ENCODE results near the gene SLC47A2.
"Not testable (repeated sequence)": the region's sequence is repeated elsewhere in the genome, so short reads cannot be mapped to it uniquely, and the experiment has no call there.

The SLC47A2 gene

DNA sequence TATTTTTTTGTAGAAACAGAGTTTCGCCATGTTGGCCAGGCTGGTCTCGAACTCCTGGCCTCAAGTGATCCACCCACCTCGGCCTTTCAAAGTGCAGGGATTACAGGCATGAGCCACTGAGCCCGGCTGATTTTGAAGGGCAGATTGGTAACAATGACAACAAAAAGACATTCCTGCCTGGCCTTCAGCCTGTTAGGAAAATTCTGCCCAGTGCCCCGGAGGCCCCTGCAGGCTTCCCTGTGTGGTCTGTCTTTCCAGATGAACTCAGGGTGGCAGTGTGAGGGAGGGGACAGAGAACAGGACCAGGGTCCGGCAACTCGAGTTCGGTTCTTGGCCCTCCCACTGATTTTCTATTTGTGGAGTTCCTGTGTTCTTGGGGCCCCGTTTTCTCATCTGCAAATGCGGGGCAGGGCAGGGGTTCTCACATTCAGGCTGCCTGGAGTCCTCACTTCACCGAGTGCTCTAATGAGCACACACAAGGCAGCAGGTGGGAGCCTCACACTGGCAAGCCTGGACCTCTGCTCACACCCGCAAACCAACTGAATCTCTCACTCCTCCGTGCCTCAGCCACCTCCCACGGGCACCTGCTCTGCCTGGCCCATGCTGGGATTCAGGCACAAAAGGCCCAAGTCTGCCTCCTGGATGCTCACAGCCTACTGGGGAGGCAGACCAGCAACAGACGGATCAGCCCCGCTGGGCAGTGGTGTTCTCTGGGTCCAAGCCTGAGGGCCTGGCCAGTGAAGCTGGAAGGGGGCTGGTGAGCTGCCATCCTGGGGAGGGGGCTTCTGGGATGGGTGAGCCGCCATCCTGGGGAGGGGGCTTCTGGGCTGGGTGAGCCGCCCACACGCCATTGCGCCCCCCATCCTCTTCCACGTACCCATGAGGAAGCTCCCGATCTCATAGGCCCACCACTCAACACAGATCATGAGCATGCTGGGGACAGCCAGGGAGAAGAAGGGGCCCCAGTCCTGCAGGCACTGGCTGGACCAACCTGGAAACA is 10.3 kb downstream of the SLC47A2 start:
- DNase-seq = no peak

DNA sequence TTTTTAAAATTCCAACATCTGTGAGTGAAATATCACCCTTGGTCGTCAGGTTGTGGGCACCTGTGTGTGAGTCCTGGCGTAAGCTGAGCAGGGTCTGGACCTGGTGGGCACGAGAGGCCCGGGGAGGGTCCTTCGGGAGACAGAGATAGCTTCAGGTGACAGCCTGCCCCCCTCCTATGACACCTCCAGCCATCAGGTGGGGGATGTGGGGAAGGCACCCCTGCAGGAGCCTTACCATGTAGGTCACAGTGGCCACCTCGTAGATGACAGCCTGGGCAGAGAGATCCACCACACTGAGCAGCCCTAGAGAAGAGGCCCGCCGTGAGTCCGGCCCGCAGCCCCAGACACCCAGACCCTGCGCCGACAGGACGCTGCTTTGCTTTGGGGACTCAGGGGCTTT is 11.2 kb downstream of the SLC47A2 start:
- no peak for DNase-seq

DNA sequence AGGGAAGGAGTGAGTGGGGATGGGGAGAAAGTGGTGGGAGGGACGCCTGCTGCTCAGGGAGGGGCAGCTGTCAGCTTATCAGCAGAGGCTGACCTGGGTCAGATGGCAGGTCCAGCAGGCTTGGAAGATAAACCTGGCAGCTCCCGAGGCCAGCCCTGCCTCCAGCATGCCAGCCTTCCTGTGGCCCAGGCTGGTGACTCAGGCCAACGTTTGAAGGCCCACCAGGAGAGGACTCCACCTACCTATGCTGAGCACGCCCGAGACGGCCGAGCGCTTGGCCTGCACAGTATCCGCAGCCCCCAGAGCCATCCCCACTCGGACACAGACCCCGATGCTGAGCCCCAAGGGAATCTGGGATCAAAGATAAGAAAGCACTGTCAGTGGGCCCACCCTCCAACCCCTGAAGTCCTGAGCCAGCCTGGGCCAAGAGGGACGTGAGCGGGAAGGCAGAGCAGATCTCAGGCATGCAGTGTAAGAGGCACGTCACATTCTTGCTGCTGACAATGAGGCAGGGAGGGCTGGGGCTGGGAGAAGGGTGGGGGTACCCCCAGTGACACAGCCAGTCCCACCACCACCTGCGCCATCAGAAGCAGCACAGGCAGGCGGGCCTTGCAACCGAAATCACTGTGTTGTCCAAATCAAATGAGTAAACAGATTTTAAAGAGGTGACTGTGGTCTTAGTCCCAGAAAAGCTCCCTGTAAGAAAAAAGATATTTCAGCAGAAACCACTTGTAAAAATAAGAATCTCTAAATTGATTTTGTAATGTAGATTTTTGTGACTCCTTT is 12.4 kb downstream of the SLC47A2 start:
- DNase-seq = no peak

DNA sequence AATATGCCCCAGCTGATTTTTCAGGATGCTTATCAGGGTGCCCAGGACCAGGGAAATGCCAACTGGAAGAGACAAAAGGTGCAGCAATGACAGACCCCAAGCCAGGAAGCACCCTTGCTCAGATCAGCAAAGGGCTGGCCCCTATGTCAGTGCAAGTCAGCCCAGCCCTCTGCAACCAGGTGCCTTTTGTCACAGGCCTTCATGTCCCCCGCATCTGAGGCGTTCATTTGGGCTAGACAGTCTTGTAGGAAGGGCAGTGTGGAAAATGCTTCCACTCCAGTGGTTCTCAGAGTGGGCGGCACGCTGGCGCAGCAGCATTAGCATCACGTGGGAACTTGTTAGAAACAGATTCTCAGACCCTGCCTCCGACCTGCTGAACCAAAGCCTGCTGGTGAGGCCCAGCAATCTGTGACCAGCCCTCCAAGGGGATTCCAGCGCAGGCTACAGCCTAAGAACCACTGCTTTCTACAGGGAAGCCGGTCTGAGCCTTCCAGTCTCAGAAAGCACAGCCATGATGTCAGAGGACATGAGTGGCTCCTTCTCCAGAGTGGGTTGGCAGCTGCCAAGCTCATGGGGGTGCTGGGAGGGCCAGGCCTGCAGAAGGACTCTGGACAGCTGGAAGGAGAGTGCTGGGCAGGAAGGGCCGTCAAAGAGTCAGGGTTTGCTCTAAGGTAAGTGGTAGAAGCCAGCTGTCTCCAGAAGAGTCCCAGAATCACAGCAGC is 13.1 kb downstream of the SLC47A2 start:
- no peak for DNase-seq

- DNase-seq = no peak
Observed at GRCh38 chr17:19702217-19702641, 14.2 kb downstream of the SLC47A2 start.

DNA sequence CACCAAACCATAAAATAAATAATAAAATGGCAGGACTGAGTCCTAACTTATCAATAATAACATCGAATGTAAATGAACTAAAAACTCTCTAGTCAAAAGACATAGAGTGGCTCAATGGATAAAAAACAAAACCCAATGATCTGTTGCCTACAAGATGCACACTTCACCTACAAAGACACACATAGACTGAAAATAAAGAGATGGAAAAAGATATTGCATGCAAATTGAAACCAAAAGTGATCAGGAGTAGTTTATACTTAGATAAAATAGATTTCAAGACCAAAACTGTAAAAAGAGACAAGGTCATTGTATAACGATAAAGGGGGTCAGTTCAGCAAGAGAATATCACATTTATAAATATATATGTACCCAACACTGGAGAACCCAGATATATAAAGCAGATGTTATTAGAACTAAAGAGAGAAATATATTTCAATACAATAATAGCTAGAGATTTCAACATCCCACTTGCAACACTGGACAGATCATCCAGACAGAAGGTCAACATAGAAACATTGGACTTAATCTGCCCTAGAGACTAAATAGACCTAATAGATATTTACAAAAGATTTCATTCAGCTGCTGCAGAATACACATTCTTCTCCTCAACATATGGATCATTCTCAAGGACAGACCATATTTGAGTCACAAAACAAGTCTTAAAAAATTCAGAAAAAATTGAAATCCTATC is 29.8 kb downstream of the SLC47A2 start:
- no peak for DNase-seq

DNA sequence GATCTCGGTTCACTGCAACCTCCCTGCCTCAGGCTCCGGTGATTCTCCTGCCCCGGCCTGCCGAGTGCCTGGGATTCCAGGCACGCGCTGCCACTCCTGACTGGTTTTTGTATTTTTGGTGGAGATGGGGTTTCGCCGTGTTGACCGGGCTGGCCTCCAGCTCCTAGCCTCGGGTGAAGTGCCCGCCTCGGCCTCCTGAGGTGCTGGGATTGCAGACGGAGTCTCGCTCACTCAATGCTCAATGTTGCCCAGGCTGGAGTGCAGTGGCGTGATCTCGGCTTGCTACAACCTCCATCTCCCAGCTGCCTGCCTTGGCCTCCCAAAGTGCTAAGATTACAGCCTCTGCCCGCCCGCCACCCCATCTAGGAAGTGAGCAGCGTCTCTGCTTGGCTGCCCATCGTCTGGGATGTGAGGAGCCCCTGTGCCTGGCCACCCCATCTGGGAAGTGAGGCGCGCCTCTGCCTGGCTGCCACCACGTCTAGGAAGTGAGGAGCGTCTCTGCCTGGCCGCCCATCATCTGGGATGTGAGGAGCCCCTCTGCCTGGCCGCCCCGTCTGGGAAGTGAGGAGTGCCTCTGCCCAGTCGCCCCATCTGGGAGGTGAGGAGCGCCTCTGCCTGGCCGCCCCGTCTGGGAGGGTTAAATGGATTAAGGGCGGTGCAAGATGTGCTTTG is 31.3 kb downstream of the SLC47A2 start:
- DNase-seq = not testable (repeated sequence)

DNA sequence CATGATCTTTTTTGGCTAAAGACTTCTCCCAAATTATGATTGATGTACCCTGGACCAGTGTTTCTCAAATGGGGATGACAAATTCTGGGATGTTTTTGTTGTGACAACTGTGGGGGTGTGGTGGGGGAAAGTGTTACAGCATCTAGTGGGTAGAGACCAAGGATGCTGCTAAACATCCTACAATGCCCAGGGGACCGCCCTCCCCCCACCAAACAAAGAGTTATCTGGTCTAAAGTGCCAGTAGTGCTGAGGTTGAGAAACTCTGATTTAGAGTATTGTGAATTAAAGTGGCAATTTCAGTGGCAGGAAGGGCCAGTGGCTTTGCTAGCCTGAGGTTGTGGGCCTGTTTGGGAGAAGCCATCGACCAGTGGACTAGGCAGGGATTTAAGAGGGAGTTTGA is 33.3 kb downstream of the SLC47A2 start:
- DNase-seq = no peak

DNA sequence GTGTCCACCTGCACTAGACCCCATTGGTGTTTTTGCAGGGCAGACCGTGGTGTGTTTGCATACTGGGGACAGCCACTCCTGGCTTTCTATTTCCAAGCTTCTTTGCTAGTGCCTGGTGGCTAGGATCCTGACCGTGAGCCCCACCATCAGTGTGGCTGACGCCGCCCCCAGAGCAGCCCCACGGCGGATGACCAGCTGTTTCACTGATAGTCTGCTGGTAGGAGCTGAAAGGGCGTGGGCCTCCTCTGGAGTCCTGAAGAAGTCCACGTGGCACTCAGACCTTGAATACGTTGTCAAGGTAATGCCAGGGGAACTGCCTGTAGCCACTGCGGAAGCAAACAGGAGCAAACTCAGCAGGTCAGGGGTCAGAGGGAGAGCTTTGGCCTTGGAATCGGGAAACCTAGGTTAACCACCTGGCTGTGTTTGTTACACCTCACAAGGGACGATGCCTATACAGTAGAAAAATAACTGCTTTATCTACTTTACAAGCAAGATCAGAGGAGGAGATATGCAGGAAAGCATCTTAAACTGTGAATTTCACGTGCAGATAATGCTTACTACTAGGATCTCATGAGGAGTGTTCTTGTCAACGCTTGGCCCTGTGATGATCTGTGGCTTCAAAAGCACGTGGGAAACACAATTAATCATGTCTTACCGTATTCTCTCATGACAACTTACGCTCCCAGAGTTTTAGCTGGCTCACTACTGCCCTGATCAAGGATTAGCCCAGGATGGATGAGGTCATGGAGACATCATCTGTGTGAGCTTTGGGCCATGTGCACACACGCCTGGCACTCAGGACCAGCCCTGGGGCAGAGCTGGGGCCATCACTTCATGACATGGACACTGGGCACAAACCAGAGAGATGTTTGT is 37.6 kb downstream of the SLC47A2 start:
- no peak for DNase-seq

DNA sequence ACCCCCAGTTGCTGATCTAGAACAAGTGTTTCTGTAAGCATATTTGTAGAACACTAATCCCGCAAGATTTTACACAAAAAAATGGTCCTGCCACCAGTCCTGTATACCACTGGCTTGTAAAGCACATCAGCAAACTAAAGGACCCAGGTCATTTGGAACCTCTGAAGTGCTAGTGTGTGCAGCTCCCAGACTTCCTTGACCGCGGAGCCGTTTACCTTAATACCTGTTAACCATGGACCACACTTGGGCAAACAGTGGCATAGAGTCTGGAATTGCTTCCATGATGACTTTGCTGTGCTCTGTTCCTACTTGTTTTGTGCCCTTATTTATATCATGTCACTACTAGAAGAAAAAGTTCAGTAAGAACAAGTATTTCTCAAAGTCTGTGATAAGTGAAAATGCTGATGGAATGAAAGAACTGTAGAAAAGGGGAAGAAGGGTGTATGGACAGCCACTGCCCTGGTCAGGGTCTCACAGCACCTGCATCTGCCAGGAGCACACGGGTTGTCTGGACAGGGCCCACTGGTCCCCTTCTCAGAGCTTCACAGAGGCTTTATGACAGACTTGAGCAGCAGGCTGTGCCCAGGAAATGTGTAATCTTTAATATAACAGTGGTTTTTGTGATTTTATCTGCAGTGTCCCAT is 38.5 kb downstream of the SLC47A2 start:
- DNase-seq = no peak

GRCh38 chr17:19676896-19677295 is 39.5 kb downstream of the SLC47A2 start:
- no peak for DNase-seq

DNA sequence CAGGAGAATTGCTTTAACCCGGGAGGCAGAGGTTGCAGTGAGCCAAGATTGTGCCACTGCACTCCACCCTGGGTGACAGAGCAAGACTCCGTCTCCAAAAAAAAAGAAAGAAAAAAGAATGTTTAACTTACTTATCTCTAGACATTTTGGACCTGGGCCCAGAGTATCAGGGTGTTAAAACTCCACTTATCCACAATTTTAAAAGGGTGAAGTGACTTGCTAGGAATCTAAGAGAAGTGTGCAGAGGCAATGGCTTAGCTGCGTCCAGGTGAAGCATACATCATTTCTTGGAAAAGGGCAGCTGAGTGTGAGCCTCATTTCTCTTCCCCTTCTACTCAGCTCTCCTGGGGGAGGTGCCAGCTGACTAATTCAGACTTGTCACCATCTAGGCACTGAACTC is 42.8 kb downstream of the SLC47A2 start:
- no peak for DNase-seq

- no peak for DNase-seq
Observed at GRCh38 chr17:19672009-19672750, 44.2 kb downstream of the SLC47A2 start.

- DNase-seq = no peak
Observed at GRCh38 chr17:19671433-19671832, 45.0 kb downstream of the SLC47A2 start.

DNA sequence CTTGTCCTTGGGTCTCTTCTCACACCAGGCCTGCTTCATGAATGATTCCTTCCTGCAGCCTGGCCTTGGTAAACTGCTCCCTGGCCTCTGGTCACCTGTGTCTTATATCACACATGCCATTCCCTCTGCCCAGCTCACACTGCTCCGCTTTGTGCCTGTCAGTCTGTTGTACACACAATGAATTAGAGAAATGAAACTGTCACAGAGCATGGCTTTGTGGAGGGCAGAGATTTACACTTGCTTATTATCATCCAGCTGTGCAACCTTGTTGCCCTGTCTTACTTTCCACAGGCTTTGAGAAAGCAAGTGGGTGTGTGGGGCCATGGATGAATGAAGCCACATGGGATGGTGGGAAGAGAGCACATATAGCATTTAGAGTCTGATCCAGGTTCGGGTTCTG is 45.5 kb downstream of the SLC47A2 start:
- DNase-seq = no peak

DNA sequence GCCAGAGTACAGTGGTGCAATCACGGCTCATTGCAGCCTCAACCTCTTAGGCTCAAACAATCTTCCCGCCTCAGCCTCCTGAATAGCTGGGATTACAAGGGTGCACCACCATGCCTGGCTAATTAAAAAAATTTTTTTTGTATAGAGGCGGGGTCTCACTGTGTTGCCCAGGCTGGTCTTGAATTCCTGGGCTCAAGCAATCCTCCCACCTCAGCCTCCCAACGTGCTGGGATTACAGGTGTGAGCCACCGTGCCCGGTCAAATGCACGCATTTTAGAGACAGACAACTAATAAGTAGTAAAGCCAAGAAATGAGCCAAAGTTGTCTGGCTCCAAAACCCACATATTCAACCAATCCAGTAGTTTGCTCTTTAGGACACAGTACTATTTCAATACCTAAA is 46.7 kb downstream of the SLC47A2 start:
- not testable (repeated sequence) for DNase-seq

GRCh38 chr17:19664821-19665181 is 51.6 kb downstream of the SLC47A2 start:
- DNase-seq = no peak

DNA sequence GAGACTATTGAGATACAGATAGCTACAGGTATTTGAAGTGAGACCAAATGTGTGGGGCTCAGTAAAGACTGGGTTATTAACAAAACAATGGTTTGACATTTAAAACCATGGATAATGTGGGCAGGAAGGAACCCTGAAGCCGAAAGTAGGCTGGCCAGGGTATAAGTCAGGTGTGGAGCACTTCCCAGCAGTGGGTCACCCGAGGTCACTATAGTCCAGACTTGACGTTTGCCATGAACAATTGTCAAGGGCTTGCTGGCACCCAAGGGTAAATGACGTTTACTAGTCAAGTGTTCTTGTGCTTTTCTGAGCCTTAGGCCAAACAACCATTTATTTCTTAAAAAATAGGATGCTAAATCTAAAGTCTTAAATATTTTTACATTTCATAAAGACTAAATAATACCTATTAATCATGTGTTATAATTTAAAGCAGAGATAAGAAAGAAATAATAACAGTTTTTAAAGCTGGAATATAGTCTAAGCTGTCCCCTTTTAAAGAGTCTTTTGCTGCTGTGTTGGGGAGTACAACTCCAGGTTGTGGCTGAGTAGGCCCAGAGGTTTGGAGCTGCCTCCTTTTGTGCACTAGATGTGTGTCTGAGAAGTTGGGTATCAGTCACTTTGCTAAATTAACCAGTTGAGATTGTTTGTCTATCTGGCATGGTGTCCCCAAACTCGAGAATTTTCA is 52.1 kb downstream of the SLC47A2 start:
- no peak for DNase-seq

- DNase-seq = no peak
Observed at GRCh38 chr17:19663097-19663496, 53.3 kb downstream of the SLC47A2 start.

Data from CD4-positive, alpha-beta T cell treated with Interleukin-1 beta for 1 hour (primary cell).